ENCODE data around the gene DYSF.
"Not testable (repeated sequence)": the region's sequence is repeated elsewhere in the genome, so short reads cannot be mapped to it uniquely, and the experiment has no call there.

DYSF gene

GRCh38 chr2:71428472-71429383 lies 24.6 kb upstream of the DYSF start:
- H3K4me2 ChIP-seq (ENCODE audit: low read length) = no peak overlapping the region
- no peak for TF ChIP-seq EZH2phosphoT487 (IDR thresholded peaks at IDR 0.05; ENCODE audit: borderline replicate concordance, low read length)
- TF ChIP-seq, protein P1, sequence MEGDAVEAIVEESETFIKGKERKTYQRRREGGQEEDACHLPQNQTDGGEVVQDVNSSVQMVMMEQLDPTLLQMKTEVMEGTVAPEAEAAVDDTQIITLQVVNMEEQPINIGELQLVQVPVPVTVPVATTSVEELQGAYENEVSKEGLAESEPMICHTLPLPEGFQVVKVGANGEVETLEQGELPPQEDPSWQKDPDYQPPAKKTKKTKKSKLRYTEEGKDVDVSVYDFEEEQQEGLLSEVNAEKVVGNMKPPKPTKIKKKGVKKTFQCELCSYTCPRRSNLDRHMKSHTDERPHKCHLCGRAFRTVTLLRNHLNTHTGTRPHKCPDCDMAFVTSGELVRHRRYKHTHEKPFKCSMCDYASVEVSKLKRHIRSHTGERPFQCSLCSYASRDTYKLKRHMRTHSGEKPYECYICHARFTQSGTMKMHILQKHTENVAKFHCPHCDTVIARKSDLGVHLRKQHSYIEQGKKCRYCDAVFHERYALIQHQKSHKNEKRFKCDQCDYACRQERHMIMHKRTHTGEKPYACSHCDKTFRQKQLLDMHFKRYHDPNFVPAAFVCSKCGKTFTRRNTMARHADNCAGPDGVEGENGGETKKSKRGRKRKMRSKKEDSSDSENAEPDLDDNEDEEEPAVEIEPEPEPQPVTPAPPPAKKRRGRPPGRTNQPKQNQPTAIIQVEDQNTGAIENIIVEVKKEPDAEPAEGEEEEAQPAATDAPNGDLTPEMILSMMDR (IDR thresholded peaks at IDR 0.05; ENCODE audit: low read depth, low read length, poor library complexity, severe bottlenecking) = no peak
- no peaks in the 10 kb centered on the region for H3F3A ChIP-seq (ENCODE audit: control insufficient read depth, insufficient read depth)
- no peak overlapping the region for H3K27ac ChIP-seq (ENCODE audit: low read depth, low read length)
- H3K27me3 ChIP-seq (ENCODE audit: control insufficient read depth, low read length) = no peaks in the 10 kb centered on the region
- H3K79me2 ChIP-seq (ENCODE audit: control insufficient read depth, low read length) = no peaks in the 10 kb centered on the region
- no peaks in the 10 kb centered on the region for H3K4me1 ChIP-seq (ENCODE audit: control insufficient read depth, low read length)
- H3K36me3 ChIP-seq (ENCODE audit: control insufficient read depth, low read length) = peaks cover 77% of the 10 kb centered on the region
- no peak overlapping the region for H3K4me3 ChIP-seq (ENCODE audit: low read length)
- H3K9me3 ChIP-seq (ENCODE audit: control insufficient read depth, insufficient read depth, low read length) = no peaks in the 10 kb centered on the region
- no peaks in the 10 kb centered on the region for H4K20me1 ChIP-seq (ENCODE audit: control insufficient read depth, insufficient read depth, low read depth, low read length)
- no peaks in the 10 kb centered on the region for H3K9me2 ChIP-seq (replicated peaks; ENCODE audit: control insufficient read depth, low read length)

DNA sequence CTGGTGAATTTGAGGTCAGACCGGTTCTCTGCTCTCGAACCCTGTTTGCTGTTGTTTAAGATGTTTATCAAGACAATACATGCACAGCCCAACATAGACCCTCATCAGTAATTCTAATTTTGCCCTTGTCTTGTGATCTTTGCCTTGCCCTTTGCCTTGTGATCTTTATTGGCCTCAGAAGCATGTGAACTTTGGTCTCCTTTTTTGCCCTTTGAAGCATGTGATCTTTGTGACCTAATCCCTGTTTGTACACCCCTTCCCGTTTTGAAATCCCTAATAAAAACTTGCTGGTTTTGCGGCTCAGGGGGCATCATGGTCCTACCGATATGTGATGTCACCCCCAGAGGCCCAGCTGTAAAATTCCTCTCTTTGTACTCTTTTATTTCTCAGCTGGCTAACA lies 8.2 kb upstream of the DYSF start:
- H3K27me3 ChIP-seq (ENCODE audit: control insufficient read depth, low read length); H3K9me3 ChIP-seq (ENCODE audit: control insufficient read depth, insufficient read depth, low read length); H3K9me2 ChIP-seq (replicated peaks; ENCODE audit: control insufficient read depth, low read length); H4K20me1 ChIP-seq (ENCODE audit: control insufficient read depth, insufficient read depth, low read depth, low read length); H3K79me2 ChIP-seq (ENCODE audit: control insufficient read depth, low read length); H3K4me3 ChIP-seq (ENCODE audit: low read length); H3F3A ChIP-seq (ENCODE audit: control insufficient read depth, insufficient read depth); H3K4me2 ChIP-seq (ENCODE audit: low read length); H3K4me1 ChIP-seq (ENCODE audit: control insufficient read depth, low read length); H3K36me3 ChIP-seq (ENCODE audit: control insufficient read depth, low read length); H3K27ac ChIP-seq (ENCODE audit: low read depth, low read length): not testable (repeated sequence)

GRCh38 chr2:71446505-71446904 lies 6.9 kb upstream of the DYSF start:
- peaks cover 2% of the 10 kb centered on the region; the same call in 1 of the 2 replicates for H3F3A ChIP-seq (ENCODE audit: control insufficient read depth, insufficient read depth)
- H3K9me3 ChIP-seq (ENCODE audit: control insufficient read depth, insufficient read depth, low read length) = no peaks in the 10 kb centered on the region
- H4K20me1 ChIP-seq (ENCODE audit: control insufficient read depth, insufficient read depth, low read depth, low read length) = 0 out of 2 replicates have a peak, but pooled peaks cover 2% of the 10 kb centered on the region
- TF ChIP-seq, protein P1 (IDR thresholded peaks at IDR 0.05; ENCODE audit: low read depth, low read length, poor library complexity, severe bottlenecking) = no peak
- TF ChIP-seq EZH2phosphoT487 (IDR thresholded peaks at IDR 0.05; ENCODE audit: borderline replicate concordance, low read length) = no peak
- no peaks in the 10 kb centered on the region for H3K9me2 ChIP-seq (replicated peaks; ENCODE audit: control insufficient read depth, low read length)
- peaks cover 2% of the 10 kb centered on the region; the same call in 1 of the 2 replicates for H3K27me3 ChIP-seq (ENCODE audit: control insufficient read depth, low read length)
- no peaks in the 10 kb centered on the region for H3K36me3 ChIP-seq (ENCODE audit: control insufficient read depth, low read length)
- no peaks in the 10 kb centered on the region for H3K79me2 ChIP-seq (ENCODE audit: control insufficient read depth, low read length)
- no peaks in the 10 kb centered on the region for H3K4me1 ChIP-seq (ENCODE audit: control insufficient read depth, low read length)
- no peak overlapping the region for H3K4me2 ChIP-seq (ENCODE audit: low read length)
- H3K27ac ChIP-seq (ENCODE audit: low read depth, low read length) = no peak overlapping the region
- no peak overlapping the region for H3K4me3 ChIP-seq (ENCODE audit: low read length)

GRCh38 chr2:71449343-71449742 lies 4.0 kb upstream of the DYSF start:
- TF ChIP-seq, protein P1 (IDR thresholded peaks at IDR 0.05; ENCODE audit: low read depth, low read length, poor library complexity, severe bottlenecking) = no peak
- TF ChIP-seq EZH2phosphoT487 (IDR thresholded peaks at IDR 0.05; ENCODE audit: borderline replicate concordance, low read length) = no peak
- Histone ChIP-seq H3K79me2 (ENCODE audit: control insufficient read depth, low read length) (no peaks in the 10 kb centered on the region), H4K20me1 (ENCODE audit: control insufficient read depth, insufficient read depth, low read depth, low read length) (0 out of 2 replicates have a peak, but pooled peaks cover 2% of the 10 kb centered on the region), H3K27ac (ENCODE audit: low read depth, low read length) (no peak overlapping the region), H3K4me2 (ENCODE audit: low read length) (no peak overlapping the region), H3F3A (ENCODE audit: control insufficient read depth, insufficient read depth) (no peaks in the 10 kb centered on the region), H3K27me3 (ENCODE audit: control insufficient read depth, low read length) (peaks cover 9% of the 10 kb centered on the region; the same call in 1 of the 2 replicates), H3K9me2 (replicated peaks; ENCODE audit: control insufficient read depth, low read length) (no peaks in the 10 kb centered on the region), H3K9me3 (ENCODE audit: control insufficient read depth, insufficient read depth, low read length) (no peaks in the 10 kb centered on the region), H3K36me3 (ENCODE audit: control insufficient read depth, low read length) (no peaks in the 10 kb centered on the region), H3K4me3 (ENCODE audit: low read length) (no peak overlapping the region), H3K4me1 (ENCODE audit: control insufficient read depth, low read length) (peaks cover 5% of the 10 kb centered on the region; the same call in 1 of the 2 replicates)
